HUES48 (cell line): ENCODE results near the gene SVIL.

Experiments
- H3K27ac ChIP-seq: one replicate; pipeline ENCODE4 v1.7.0; 2013; ENCODE audit warnings: low read depth, low read length, inconsistent platforms
- H3K27me3 ChIP-seq: 2 replicates; pipeline ENCODE4 v1.6.1; 2013; ENCODE audit warnings: mild to moderate bottlenecking, low read length; ENCODE audit not compliant: control insufficient read depth, insufficient read depth
- H3K36me3 ChIP-seq: 2 replicates; pipeline ENCODE4 v1.6.1; 2013; ENCODE audit warnings: low read length; ENCODE audit not compliant: control insufficient read depth, insufficient read depth
- H3K4me1 ChIP-seq: 2 replicates; pipeline ENCODE4 v1.6.1; 2013; ENCODE audit warnings: mild to moderate bottlenecking, low read length; ENCODE audit not compliant: control insufficient read depth, insufficient read depth
- H3K4me3 ChIP-seq: 2 replicates; pipeline ENCODE4 v1.5.1; 2013; ENCODE audit warnings: mild to moderate bottlenecking, low read depth, low read length
- H3K9ac ChIP-seq: 2 replicates; pipeline ENCODE4 v1.6.1; 2013; ENCODE audit warnings: mild to moderate bottlenecking, low read depth, low read length, moderate library complexity
- H3K9me3 ChIP-seq: 2 replicates; pipeline ENCODE4 v1.6.1; 2013; ENCODE audit warnings: low read length; ENCODE audit not compliant: control insufficient read depth, insufficient read depth

SVIL gene

DNA sequence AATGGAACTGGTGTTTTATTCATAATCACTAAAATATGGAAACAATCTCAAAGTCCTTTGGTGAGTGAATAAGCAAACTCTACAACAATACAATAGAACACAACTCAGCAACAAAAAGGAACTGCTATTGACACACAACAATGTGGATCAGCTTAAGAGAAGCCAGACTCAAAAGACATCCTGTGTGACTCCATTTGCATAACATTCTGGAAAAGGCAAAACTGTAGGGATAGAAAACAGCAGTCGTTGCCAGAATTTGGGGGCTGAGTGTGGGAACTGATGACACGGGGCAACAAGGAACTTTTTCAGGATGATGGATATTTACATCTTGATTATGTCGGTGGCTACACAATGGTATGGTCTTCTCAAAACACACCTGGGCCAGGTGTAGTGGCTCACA is 32.4 kb upstream of the SVIL start:
- Histone ChIP-seq H3K4me3 (no peak overlapping the region), H3K27ac (peak overlapping the region; percentile 90), H3K36me3 (no peaks in the 10 kb centered on the region), H3K9ac (no peak overlapping the region), H3K4me1 (peaks cover 24% of the 10 kb centered on the region), H3K9me3 (no peaks in the 10 kb centered on the region), H3K27me3 (no peaks in the 10 kb centered on the region)

DNA sequence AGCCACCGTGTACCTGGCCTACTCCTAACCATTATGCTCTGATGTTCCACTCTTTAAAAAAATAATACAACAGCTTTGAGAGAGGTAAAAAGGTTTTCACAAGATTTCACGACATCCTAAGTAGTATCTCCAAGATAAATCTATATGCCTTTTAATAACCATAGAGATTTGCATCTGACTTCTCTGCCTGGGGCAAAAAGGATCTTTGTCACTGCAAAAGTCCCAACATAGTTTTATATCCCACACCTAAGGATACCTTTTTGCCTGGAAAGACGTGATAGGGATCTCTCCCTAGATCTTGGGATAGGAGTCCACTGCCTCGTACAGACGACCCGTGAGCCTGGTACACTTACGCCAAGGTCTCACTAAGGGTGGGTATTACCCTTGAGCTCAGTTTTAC is 31.4 kb upstream of the SVIL start:
- Histone ChIP-seq H3K9me3 (no peaks in the 10 kb centered on the region), H3K36me3 (no peaks in the 10 kb centered on the region), H3K9ac (no peak overlapping the region), H3K4me3 (no peak overlapping the region), H3K27ac (peak overlapping the region; percentile 90), H3K27me3 (no peaks in the 10 kb centered on the region), H3K4me1 (peaks cover 31% of the 10 kb centered on the region)

DNA sequence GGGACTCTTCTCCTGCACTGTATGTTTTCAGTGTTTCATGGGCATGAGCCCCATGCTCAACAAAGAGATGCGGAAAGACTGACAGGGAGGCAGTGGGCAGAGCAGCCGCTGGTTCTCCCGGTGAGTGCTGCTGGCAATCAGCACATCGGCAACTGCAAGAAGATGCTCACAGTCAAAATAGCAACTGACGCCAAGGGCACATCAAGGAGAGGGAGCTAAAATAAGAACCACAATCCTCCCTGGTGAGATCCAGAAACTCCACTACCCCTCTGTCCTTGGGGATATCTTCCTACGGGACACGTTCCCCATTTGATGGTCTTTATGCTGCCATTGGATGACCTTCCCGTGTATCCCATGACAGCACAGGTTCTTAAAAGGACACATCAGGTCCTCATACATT is 28.9 kb upstream of the SVIL start:
- Histone ChIP-seq H3K27me3 (no peaks in the 10 kb centered on the region), H3K9me3 (no peaks in the 10 kb centered on the region), H3K4me1 (peaks cover 34% of the 10 kb centered on the region), H3K9ac (no peak overlapping the region), H3K27ac (no peak overlapping the region), H3K4me3 (no peak overlapping the region), H3K36me3 (no peaks in the 10 kb centered on the region)

DNA sequence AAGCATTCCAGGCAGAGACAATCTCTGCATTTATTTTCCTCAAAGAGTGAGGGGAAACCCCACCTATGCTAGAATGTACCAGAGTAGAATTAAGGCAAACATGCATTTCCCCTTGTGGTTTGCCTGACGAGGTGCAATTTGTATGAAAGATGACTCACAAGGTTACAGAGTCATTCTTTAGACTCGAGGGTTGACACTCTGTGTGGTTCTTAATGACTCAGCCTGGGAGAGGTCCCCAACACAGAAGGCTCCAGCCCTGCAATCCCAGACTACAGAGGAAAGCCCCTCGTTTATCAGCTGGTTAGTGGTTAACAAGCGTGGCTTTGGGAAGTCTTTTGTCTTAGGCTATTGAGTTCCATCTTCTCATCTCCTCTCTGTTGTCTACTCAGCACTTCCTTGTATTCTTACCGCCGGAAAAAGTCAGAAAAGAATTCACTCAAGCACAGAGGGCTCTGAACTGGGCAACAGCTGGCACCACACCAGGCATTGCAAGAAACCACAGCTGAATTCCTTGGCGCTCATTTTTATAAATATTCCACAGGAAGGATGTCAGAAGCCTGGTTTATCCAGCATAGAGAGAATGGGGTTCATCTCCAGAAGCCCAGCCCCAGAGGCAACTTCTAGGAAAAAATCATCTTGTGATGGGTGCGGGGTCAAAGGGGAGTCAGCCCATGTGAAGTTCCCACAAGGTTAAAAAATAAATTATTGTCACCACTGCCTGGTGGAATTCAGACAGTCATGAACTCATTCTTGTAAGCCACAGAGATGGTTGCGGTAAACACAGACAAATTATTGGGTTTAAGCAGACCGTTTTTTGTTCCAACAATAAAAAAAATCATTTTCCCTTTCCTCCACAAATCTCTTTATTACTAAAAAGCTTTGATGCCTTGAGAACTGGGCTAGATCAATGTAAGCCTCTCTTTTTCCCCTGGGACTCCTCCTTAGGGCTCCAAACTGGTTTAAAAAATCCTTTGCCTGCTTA is 24.5 kb upstream of the SVIL start:
- Histone ChIP-seq H3K4me3 (no peak overlapping the region), H3K27ac (peak overlapping the region; percentile 82), H3K4me1 (peaks cover 10% of the 10 kb centered on the region)

DNA sequence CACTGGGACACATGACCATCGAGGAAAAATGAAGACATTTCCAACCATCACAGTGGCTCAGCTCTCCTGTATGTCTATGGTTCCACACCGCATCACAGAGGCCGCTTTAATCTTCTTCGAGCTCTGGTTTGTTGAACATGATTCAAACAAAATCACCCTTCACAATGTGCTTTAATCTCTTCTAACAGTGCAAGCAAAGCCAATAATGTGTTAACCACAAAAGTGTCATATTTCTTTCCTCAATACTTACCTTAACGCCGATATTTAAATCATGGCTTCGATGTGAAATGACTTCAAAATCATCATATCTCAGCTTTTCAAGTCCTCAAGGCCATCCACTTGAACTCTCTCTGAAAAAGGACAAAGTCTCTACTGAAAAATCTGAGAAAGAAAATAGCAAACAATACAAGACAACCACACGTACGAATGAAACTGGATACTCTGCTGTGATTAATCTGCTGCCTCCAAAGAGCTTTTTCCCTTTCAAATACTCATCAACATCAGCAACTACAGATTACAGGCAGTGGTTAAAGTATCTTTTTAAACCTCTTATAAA is 23.0 kb upstream of the SVIL start:
- peaks cover 17% of the 10 kb centered on the region for H3K36me3 ChIP-seq
- peak overlapping the region; percentile 68 for H3K27ac ChIP-seq
- peaks cover 7% of the 10 kb centered on the region; the same call in 1 of the 2 replicates for H3K9me3 ChIP-seq
- H3K4me1 ChIP-seq, result peaks cover 10% of the 10 kb centered on the region
- H3K4me3 ChIP-seq, result no peak overlapping the region
- H3K9ac ChIP-seq, result no peak overlapping the region
- no peaks in the 10 kb centered on the region for H3K27me3 ChIP-seq

More for the DNA sequence above, 24.5 kb upstream of the SVIL start:
- H3K9ac ChIP-seq, result no peak overlapping the region
- H3K9me3 ChIP-seq, result peaks cover 7% of the 10 kb centered on the region; the same call in 1 of the 2 replicates
- H3K36me3 ChIP-seq, result peaks cover 17% of the 10 kb centered on the region
- no peaks in the 10 kb centered on the region for H3K27me3 ChIP-seq

DNA sequence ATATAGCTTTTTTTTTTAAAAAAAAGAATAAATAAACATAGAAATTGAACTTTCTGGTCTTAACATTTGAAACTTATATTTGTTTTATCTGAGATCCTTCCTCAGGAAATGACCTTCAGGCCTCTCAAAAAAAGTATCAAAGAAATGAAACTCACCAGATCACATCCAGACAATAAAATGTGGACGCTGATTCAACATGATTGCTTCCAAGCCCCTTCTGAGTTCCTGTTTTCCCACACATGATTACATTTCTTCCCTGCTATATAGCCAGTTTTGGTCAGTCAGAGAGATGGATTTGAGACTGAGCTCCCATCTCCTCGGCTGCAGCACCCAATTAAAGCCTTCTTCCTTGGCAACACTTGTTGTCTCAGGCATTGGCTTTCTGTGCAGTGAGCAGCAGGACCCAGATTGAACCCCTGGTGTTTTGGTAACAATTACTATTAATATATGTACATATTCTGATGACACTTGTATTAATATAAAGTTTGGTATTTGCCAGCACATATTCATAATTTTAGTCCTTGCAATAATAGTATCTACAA is 21.8 kb upstream of the SVIL start:
- Histone ChIP-seq H3K36me3 (peaks cover 17% of the 10 kb centered on the region), H3K4me3 (no peak overlapping the region), H3K9me3 (peaks cover 7% of the 10 kb centered on the region), H3K4me1 (peaks cover 6% of the 10 kb centered on the region), H3K27ac (no peak overlapping the region), H3K9ac (no peak overlapping the region), H3K27me3 (no peaks in the 10 kb centered on the region)

DNA sequence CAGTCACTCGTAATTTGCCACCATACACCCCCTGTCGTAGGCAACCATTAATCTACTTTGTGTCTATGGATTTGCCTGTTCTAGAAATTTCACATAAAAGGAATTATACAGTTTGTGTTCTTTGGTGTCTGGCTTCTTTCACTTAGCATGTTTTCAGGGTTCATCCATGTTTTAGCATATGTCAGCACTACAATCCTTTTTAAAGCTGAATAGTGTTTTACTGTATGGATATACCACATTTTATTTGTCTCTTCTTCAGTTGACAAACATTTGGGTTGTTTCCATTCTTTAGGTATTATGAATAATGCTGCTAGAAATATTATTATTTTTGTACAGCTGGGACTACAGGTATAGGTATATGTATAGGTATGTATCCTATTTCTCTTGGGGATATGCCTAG is 17.4 kb upstream of the SVIL start:
- H3K27me3 ChIP-seq, result no peaks in the 10 kb centered on the region
- H3K27ac ChIP-seq, result no peak overlapping the region
- H3K9me3 ChIP-seq, result peaks cover 4% of the 10 kb centered on the region; the same call in 1 of the 2 replicates
- no peak overlapping the region for H3K4me3 ChIP-seq
- peaks cover 12% of the 10 kb centered on the region for H3K4me1 ChIP-seq
- H3K9ac ChIP-seq, result no peak overlapping the region
- peaks cover 10% of the 10 kb centered on the region; the same call in 1 of the 2 replicates for H3K36me3 ChIP-seq

DNA sequence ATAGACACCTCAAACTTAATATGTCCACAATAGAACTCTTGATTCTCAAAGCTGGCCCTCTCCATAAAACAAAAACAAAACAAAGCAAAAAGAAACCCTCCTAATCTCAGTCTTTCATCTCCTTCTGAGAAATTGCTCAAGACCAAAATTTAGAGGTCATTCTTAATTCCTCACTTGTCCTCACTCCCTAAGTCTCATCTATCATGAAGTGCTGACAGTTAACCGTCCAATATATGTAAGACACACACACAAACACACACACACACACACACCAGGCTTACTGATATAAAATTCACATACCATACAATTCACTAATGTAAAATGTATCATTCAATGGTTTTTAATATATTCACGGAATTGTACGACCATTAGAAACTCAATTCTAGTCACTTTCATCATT is 17.0 kb upstream of the SVIL start:
- 0 out of 2 replicates have a peak, but pooled peaks cover 6% of the 10 kb centered on the region for H3K36me3 ChIP-seq
- peaks cover under 1% of the 10 kb centered on the region; the same call in 1 of the 2 replicates for H3K9me3 ChIP-seq

DNA sequence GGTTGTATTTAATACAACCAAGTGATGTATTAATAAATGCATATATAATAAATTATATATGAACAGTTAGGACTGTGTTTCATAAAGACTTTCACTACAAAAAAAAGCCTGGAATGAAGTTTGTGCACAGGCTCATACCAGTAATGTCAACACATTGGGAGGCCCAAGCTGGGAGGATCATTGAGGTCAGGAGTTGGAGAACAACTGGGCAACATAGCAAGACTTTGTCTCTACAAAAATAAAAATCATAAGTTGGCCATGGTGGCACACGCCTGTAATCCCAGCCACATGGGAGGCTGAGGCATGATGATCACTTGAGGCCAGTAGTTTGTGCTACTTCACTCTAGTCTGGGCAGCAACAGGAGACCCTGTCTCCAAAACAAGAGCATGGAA is 15.8 kb upstream of the SVIL start:
- Histone ChIP-seq H3K9ac (no peak overlapping the region), H3K4me3 (no peak overlapping the region), H3K27me3 (no peaks in the 10 kb centered on the region), H3K27ac (no peak overlapping the region), H3K4me1 (peaks cover 12% of the 10 kb centered on the region), H3K9me3 (no peaks in the 10 kb centered on the region; the same call in 1 of the 2 replicates), H3K36me3 (no peaks in the 10 kb centered on the region)

More for the DNA sequence above, 17.0 kb upstream of the SVIL start:
- no peak overlapping the region for H3K9ac ChIP-seq
- H3K4me3 ChIP-seq, result no peak overlapping the region
- peaks cover 12% of the 10 kb centered on the region for H3K4me1 ChIP-seq
- H3K27me3 ChIP-seq, result no peaks in the 10 kb centered on the region
- no peak overlapping the region for H3K27ac ChIP-seq

DNA sequence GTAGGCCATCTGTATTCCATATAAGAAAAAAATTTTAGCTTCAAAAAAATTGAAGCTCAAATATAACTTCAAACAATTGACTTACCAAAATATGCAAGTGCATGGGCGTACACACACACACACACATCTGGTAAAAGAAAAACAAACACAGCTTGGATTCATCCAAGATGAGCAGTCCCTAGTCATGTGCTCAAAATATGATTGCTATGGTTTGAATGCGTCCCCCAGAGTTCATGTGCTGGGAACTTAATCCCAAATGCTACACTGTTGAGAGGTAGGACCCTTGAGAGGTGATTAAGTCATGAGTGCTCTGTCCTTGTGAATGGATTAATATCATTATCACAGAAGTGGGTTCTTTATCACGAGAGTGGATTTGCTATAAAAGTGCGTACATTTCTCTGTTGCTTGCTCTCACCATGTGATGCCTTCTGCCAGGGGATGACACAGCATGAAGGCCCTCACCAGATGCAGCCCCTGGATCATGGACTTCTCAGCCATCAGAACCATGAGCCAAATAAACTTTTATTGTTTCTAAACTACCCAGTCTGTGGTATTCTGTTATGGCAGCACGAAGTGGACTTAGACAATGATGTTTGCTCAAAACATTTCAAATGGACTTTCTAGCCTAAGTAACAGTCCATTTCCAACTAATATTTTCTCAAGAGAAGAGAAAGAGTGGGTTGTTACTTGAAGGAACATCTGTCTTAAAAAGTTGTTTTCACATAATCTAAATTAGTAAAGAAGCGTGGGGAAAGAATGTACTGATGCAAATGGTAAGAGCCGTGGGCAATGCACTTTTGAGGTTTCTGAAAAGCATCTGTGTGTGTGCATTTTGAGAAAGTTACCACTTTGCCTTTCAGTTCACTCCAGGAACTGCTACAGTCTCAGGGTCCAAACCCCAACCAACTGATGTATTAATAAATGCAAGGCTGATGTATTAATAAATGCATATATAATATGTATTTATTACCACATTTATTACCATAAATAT is 15.1 kb upstream of the SVIL start:
- Histone ChIP-seq H3K9me3 (no peaks in the 10 kb centered on the region; the same call in 1 of the 2 replicates), H3K9ac (no peak overlapping the region), H3K27ac (no peak overlapping the region), H3K4me1 (peaks cover 12% of the 10 kb centered on the region), H3K4me3 (no peak overlapping the region), H3K36me3 (no peaks in the 10 kb centered on the region), H3K27me3 (no peaks in the 10 kb centered on the region)
